NCI-H69 (cell line): ENCODE data around the gene PTPRH.

Source experiments
- DNase-seq: peaks from one replicate; lab custom pipeline; 2025; lab: John Stamatoyannopoulos, UW

PTPRH gene

GRCh38 chr19:55246462-55247451 is 37.5 kb upstream of the PTPRH start:
- no peak for DNase-seq

GRCh38 chr19:55245236-55245904 is 36.1 kb upstream of the PTPRH start:
- DNase-seq, result no peak

- no peak for DNase-seq
Measured at GRCh38 chr19:55244004-55244680, 34.8 kb upstream of the PTPRH start.

GRCh38 chr19:55242517-55242916 is 33.2 kb upstream of the PTPRH start:
- DNase-seq, result no peak

- DNase-seq, result no peak
Measured at GRCh38 chr19:55241935-55242464, 32.7 kb upstream of the PTPRH start.

- no peak for DNase-seq
Measured at GRCh38 chr19:55241143-55241934, 32.0 kb upstream of the PTPRH start.

- DNase-seq, result no peak
Measured at GRCh38 chr19:55240713-55241020, 31.4 kb upstream of the PTPRH start.

GRCh38 chr19:55239004-55239403 is 29.7 kb upstream of the PTPRH start:
- no peak for DNase-seq

- DNase-seq, result no peak
Measured at GRCh38 chr19:55238030-55238429, 28.7 kb upstream of the PTPRH start.

GRCh38 chr19:55232986-55233385 is 23.7 kb upstream of the PTPRH start:
- no peak for DNase-seq

- DNase-seq, result no peak
Measured at GRCh38 chr19:55232286-55232602, 22.9 kb upstream of the PTPRH start.

GRCh38 chr19:55231391-55232285 is 22.3 kb upstream of the PTPRH start:
- no peak for DNase-seq

- no peak for DNase-seq
Measured at GRCh38 chr19:55230780-55231179, 21.5 kb upstream of the PTPRH start.

- DNase-seq, result no peak
Measured at GRCh38 chr19:55230329-55230728, 21.0 kb upstream of the PTPRH start.

GRCh38 chr19:55229789-55230182 is 20.5 kb upstream of the PTPRH start:
- DNase-seq, result no peak

GRCh38 chr19:55229145-55229788 is 20.0 kb upstream of the PTPRH start:
- DNase-seq, result no peak

GRCh38 chr19:55228403-55229031 is 19.2 kb upstream of the PTPRH start, which contains the start of gene TMEM86B:
TSS of gene TMEM86B (minus strand) at chr19:55228763. CDS start at chr19:55228741, 22 bp downstream.
- DNase-seq, result no peak

GRCh38 chr19:55228015-55228391 is 18.7 kb upstream of the PTPRH start:
- no peak for DNase-seq

- no peak for DNase-seq
Measured at GRCh38 chr19:55227241-55228014, 18.1 kb upstream of the PTPRH start.
